IPS-NIHi7 (cell line): ENCODE measurements around the gene AGPAT3.

Experiments used
- DNase-seq: peaks from one replicate; pipeline ENCODE4 v3.0.0; 2012; ENCODE audit warnings: mixed read lengths; ENCODE audit errors: extremely low spot score

The AGPAT3 gene

DNA sequence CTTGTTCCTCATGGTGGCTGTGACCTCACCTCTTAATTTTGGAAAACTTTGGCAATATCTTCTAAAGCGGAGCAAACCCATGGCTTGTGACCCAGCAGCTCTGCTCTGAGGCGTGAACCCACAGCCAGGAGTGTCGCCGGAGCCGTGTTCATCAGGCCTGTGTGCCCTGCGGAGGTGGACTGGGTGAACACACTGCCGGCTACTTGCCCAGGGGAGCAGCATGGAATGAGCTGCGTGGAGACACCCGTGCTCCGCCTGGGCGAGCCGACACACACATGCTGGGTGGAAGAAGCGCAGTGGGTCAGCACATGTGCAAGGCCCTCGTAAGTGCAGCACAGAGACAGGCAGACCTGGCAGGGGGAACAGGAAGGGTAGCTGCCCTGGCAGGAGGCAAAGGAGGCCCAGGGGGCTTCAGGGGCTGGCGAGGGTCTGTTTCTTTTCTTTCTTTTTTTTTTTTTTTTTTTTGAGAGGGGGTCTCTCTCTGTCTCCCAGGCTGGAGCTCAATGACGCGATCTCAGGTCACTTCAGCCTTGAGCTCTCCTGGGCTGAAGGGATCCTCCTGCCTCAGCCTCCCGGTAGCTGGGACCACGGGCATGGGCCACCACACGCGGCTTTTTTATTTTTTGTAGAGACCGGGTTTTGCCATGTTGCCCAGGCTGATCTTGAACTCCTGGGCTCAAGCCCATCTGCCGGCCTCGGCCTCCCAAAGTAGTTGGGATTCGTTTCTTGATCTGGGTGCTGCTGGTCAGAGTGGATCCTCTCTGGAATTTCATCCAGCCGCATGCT is 41.8 kb downstream of the AGPAT3 start:
- DNase-seq: no peak

DNA sequence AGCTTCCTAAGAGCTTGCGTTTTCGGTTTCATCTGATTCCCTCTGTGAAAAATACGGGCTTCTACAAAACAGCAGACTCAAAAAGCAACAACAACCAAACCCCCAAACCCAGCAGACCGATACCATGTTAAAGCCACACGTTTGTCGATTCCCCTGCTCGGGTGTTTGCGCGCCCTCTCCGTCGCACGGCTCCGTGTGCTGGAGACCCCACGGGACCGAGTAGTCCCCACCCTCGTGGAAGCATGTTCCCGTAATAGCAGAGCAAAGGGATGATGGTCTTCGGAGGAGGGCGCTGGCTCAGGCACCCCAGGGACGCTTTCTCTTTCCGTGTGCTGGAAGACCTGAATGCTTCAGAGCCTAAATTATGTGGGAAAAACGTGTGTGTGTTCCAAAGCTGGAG is 42.7 kb downstream of the AGPAT3 start:
- no peak for DNase-seq

DNA sequence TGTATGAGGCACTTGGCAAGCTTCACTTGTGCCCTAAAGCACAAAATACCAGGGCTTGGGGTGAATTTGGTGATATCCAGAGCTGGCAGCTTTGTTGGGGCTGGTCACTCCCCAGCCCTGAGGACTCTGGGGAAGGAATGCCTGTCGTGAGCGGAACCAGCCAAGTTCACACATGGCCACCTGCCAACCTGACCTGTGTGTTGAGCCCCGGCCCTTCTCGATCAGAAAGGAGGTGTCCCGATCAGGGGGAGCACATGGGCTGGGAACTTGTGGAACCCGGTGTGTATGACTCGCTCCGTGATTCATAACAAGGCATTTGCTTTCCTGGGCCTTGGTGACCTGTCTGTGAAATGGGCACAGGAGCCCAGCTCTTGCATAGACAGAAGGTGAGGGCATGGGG is 43.1 kb downstream of the AGPAT3 start:
- no peak for DNase-seq

DNA sequence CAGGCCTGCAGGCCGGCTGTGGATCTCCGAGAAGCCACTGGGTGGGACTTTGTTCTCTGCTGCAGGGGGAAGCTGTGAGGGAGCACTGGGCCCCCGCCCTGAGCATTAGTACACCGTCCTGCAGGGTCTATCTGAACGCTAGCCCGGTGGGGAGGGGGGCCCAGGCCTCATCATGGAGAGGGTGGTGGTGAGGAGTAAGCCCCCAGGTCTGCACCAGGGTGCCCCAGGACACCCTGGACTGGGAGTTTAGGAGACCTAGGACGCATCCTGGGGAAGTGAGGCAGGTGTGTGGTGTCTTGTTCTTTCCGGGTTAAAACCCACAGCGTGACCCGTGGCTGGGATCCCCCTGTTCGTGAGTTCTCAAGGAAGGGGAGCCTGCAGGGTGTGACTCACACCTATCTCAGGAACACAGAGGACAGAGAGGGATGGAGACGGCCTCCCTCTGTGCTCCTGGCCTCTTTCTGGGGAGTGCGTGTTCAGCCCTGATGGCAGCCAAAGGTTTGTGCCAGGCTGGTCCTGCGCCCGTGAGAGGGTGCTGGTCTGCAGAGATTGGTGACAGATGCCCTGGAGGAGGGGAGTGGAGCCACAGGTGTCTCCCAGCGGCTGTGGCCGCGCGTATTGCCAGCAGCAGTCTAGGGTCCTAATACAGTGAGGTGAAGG is 44.8 kb downstream of the AGPAT3 start:
- DNase-seq: no peak

DNA sequence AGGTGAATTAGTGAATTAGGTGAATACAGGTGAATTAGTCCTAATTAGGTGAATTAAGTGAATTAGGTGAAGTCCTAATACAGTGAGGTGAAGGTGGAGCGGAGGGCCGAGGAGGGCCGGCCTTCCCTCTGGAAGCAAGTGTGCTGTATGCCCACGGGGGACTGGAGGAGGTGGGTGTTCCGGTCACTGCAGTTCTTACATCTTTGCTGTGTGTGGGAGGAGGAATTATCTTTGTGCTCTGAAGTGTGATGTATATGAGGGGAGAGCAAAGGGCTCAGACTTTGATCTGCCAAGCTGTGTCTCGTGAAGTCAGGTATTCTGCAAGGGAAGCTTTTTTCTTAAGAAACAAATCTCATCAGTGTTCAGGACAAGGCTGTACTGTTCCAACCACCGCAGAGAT is 45.4 kb downstream of the AGPAT3 start:
- DNase-seq: no peak

DNA sequence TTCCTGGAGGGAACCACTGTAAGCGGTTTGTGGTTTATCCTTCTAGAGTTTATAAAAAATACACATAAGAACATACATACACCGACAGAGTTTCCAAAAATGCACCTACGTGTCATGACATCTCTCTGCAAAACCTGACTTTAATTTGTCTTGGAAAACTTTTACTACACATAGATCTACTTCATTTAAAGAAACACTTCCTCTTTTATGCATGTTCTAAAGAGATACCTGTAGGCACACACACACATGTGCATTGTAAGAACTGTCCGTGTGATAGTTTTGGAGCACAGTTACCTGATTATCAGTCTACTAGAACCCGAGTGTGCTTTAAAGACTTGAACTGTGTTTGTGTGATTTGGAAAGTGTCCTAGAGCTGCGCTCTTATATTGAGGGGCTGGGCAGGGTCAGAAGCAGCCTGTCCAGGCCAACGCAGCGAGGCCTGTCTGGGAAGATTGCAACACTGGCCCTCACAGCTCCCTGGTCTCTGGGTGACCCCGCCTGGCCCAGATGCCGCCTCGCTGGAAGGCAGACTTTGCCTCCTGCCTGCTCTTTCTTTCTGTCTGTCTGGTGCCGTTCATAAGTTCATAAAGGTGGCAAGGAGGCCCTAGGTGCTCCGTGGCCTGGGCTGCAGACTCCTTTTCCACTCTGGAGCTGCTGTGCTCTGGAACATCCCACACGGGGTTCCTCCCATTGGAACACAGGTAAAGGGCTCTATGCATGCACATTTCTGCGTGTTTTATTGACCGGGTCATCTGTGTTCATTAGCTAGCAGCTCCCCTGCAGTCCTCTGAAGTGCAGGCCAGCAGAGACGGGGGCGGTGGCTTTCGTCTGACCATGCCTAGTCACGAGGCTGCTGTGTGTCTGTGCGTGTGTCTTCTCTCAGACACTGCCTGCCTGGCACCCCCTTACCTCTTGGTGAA is 46.3 kb downstream of the AGPAT3 start:
- DNase-seq: no peak

DNA sequence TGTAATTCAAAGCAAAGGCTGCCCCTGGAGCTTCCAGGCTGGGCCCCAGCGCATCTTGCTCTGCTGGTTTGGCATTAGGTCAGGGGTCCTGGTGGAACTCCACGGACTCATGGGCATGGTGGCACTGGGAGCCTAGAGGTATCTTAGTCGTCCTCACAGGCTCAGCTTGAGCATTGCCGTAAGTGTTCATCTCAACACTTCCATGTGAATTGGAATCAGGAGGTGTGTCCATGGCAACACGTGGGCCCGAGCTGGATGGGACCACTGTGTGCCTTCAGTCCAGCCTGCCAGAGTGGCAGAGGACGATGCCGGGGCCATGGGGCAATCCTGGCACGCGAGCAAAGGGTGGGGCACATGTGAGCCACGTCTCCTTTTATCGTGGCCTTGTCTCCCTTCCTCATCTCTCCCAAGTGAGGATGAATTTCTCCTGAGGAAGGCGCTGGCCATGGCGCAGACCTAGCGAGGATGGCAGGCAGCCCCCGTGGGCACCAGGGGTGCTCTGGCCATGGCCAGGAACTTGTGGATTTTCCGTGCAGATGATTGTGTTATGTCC is 47.0 kb downstream of the AGPAT3 start:
- DNase-seq: no peak

DNA sequence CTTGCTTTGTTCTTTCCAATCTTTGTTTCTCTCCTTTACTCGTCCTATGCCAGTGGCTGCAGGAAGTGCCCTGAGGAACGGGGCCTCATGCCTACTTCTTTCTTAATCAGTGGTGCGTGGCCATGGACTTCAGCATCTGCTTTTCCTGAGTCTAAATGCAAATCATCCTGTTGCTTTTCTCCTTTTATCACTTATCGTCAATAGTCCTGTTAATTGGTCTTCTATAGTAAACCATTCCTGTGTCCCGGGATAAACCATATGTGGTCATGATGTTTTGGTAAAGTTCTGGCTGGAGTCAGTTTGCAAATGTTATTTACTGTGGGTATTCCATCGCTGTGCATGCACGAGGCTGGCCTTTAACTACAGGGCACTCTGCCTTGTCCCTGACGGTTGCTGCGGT is 47.5 kb downstream of the AGPAT3 start:
- DNase-seq: no peak

DNA sequence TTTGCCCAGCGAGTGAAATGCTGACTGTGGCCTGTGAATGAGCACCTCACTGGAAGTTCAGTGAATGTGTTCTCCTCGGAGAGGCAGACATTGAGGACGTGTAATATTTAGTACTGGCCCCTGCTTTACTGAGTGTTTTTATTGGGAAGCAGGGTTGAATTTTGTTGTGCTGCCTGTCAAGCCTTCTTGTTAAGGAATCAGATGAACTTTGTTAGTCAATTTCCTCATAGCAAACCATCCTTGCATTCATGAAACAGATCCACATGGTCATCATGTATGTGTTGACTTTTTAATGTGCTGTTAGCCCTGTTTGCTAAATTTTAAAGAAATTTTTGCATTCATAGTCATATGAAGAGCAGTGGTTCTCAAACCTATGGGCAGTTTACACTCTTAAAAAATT is 47.9 kb downstream of the AGPAT3 start:
- no peak for DNase-seq

DNA sequence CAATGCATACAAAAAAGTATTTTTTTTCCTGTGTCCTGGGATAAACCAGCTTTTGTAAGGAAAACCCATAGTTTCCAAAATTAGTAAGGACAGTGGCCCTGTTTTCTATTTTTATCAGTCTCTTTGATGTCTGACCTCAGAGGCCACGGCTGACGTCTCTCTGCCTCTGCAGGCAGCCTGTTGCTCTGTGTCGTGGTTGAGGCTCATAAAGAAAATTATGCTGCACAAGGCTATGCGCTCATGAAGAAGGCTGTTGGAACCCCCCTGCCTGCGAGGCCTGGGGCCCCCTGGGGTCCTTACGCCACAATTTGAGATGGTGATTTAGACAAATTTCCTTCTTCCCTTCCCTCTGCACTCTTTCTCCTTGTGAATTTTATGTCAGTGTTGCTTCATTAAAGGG is 48.9 kb downstream of the AGPAT3 start:
- no peak for DNase-seq

DNA sequence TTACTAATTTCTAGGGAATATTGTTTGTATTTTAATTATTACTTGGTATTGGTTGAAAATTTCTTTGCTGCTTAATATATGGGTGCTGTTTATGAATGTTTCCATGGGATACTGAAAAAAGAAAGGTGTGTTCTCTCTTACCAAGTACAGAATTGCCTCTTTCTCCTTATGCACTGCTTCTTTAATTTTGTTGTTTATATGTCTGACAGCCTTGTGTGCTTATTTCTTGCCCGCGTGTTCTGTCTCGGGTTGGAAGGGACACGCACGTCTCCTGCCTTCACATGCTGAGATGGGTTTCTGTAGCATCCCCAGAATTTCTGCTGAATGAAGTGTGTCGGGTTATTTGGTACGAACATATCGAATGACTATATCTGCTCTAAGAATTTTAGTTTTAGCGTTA is 51.1 kb downstream of the AGPAT3 start:
- no peak for DNase-seq

DNA sequence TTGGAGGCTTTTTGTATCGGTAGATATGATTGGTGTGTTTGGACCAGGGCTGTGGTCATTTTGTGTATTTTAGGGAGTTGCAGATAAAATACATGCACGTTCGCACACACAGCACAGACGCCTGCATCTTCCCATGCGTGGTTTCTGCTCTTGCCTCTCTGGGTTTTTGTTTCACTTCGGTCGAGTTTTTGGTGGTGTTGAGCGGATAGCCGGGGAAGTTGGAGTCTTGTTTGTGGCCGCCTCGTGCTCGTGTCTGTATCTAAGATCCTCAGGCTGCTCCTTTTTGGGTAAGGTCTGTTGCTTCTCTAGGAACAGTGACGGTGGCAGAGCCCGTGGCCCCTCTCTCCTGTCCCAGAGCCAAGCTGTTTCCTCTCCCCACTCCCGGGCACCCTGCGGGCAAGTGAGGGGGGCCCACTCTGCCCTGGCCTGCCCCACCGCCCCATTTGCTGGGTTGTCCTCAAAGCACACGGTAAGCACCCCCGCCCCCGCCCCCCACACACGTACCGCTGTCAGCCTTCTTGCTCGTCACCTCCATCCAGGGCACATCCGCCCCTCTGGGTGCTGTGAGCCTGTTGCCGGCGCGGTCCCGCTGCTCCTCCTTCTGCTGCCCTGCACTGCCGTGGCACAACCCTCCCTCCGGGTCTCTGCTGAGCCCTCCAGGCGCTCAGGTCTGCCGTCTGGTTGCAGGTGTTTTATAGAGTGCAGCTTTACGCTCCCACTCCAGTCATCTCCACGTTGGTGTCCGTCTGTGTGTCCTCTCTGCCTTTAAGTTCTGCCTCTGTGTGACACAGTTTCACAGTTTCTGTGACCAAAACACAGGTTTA is 51.9 kb downstream of the AGPAT3 start:
- DNase-seq: no peak

DNA sequence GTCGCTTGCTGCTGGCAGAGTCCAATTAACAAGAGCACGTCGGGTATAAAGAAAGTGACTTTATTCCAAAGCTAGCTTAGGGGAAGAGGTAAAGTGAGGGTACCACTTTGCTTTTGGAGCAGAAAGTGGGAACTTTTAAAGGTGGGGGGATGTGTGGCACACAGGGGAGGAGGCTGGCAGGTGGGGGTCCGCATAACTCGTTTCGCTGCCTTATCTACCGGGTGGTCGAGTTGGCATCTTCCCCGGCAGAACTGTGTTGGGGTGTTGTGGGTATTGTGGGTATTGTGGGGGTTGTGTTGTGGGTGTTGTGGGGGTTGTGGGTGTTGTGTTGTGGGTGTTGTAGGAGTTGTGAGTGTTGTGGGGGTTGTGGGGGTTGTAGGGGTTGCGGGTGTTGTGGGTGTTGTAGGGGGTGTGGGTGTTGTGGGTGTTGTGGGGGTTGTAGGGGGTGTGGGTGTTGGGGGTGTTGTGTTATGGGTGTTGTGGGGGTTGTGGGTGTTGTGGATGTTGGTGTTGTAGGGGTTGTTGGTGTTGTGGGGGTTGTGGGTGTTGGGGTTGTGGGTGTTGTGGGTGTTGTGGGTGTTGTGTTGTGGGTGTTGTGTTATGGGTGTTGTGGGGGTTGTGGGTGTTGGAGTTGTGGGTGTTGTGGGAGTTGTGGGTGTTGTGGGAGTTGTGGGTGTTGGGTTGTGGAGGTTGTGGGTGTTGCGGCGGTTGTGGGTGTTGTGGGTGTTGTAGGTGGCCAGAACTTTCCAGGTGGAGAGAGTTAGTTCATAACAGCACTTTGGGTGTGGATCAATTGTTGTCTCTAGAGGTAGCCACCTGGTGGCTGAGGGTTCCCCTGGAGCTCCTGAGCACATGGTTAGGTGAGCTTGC is 52.7 kb downstream of the AGPAT3 start:
- no peak for DNase-seq

DNA sequence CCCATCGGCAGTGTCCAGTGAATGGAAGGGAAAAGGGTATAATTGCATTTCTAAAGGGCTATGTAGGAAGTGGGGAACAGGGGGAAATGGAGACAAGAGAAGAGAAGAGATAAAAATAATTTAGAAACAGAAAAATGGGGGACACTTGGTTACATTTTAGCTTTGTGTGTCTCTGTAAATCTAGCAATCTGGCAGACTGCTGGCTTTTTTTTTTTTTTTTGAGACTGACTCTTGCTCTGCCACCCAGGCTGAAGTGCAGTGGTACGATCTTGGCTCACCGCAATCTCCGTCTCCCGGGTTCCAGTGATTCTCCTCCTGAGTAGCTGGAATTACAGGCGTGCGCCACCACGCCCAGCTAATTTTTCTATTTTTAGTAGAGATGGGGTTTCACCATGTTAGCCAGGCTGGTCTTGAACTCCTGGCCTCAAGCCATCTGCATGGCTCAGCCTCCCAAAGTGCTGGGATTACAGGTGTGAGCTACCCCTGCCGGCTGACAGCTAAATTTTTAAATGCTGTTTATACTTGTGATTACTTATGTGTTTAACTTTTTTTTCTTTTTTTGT is 53.4 kb downstream of the AGPAT3 start:
- no peak for DNase-seq

DNA sequence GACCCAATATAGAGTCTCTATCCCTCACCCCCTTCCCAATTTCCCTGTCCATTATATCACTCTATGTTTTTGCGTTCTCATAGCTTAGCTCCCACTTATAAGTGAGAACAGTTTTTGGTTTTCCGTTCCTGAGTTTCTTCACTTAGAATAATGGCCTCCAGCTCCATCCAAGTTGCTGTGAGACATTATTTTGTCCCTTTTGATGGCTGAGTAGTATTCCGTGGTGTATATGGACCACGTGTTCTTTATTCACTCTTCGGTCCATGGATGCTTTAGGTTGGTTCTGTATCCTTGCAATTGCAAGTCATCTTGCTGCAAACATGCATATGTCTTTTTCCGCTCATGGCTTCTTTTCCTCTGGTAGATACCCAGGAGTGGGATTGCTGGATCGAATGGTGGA is 54.3 kb downstream of the AGPAT3 start:
- no peak for DNase-seq

DNA sequence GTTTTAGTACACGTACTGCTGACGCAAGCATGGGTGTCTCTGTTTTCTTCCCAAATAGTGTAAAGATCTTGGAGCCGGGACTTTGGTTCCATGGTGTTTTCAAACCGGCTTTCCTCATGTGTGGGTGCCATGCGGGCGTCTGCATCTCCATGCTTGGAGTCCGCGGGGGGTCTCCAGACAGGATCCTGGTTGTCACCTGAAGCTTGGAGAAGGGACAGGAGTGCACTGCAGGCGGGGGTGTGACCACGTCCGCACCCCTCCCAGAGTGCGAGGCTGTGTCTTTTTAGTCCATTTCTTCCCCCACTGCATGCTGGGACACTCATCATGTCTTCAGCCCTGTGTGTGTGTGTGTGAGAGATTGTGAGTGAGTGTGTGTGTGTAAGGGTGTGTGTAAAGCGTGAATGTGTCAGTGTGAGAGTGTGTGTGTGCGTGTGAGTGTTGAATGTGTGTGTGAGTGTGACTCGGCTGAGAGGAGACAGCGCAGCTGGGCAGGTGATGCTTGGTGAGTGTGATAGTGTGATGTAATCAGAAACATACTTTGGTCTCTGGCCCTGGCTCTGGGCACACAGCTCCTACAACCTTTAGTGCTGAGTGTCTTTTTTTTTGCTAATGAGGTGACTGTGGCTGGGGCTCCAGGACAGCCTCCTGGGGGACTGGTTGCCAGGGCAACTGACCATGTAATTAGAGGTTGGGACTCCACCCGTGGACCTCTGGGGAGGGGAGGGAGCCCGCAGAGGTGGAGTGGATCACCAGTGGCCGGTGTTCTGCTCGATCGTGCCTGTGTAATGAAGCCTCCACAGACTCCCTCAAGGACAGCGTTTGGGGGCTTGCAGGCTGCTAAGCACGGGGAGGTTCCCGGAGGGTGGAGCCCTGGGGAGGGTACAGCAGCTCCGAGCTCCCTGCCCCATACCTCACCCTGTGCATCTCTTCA is 55.1 kb downstream of the AGPAT3 start:
- DNase-seq: no peak

DNA sequence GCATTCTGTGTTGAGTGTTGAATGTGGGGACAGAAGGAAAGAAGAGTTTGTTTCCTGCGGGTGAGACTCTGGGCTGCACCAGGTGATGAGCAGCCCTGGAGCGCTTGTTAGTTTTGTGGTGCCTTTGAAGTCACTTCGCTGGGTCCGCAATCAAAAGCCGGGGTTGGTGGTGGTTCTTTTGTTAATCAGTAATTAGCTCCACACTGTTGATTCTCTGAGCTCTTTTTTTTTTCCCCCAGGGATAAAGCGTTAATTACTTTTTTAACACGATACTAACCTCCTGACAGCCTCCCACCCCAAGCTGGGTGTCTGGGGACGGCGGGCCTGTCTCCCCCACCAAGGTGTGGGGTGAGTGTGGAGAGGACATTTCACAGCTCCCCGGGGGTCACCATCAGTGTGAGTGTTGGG is 56.6 kb downstream of the AGPAT3 start:
- DNase-seq: peak; percentile 54

DNA sequence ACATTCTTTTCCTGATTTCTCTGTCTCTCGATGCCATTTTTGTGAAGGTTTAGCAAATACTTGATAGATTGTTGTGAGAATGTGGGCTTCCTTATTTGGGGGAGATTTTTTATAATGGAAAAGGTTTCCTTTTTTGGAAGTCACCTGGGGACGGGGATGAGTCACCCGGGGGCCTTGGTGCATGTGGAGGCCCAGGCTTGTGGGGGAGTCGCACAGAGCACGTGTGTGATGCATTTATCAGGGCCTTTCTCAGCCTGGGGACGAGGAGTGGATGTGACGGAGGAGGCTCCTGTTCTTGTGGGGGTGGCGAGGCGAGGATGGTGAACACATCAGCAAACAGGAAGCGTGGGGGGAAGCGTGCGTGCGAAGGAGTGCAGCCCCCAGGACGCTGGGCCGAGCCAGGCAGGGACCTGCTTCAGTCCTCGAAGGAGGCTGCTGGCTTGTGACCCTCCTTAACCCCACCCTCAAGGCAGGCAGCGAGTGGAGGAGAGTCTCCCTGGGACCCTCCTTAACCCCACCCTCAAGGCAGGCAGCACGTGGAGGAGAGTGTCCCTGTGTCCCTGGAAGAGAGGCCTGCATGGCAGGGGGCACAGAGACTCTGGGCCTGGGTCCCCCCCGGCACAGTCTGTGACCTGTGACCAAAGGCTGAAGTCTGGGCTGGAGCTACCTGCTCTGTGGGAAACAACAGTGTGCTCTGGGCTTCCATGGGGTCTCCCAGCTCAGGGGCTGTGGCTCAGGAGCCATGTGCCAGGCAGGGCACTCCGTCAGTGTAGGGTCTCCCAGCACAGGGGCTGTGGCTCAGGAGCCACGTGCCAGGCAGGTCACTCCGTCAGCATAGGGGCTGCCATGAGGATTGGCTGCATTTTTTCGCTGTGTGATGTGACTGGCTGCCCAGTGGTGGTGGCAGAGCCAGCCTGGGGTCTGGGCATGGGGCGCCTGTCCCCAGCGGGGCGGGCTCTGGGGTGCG is 57.2 kb downstream of the AGPAT3 start:
- peak; percentile 63 for DNase-seq
